Activated CD8-positive, alpha-beta memory T cell treated with anti-CD3 and anti-CD28 coated beads for 36 hours (primary cell): ENCODE data around the gene TMIE. TPM values are rescaled to one million over a fixed set of nuclear protein-coding genes. Genes with fewer than 3 reads are reported as not detected.

Experiments
- CTCF ChIA-PET: fragments of 350-600 bp; sonication (Branson Sonifier 250); formaldehyde crosslinking; loops from one replicate; lab custom pipeline; 2021; ENCODE audit warnings: antibody characterized with exemption; lab: Charles Lee
- POLR2A ChIA-PET: fragments of 350-600 bp; sonication (Branson Sonifier 250); formaldehyde crosslinking; loops from one replicate; lab custom pipeline; 2021; ENCODE audit warnings: antibody characterized with exemption; lab: Charles Lee
- total RNA-seq, 2 experiments: library from RNA; stranded (reverse); gene quantifications; one replicate each; pipeline ENCODE4 v1.2.3, GENCODE V29; 2021

The TMIE gene
- total RNA-seq, 2 experiments from 2014 or later = 0.25 to 0.30 TPM

- POLR2A ChIA-PET = no interaction called here
- CTCF ChIA-PET = interaction anchor here (1.4 kb wide), 1 partner anchor 187 kb away, joined by 3 read pairs; no protein-coding TSS in a partner anchor
Observed at GRCh38 chr3:46680298-46680826, 20.8 kb upstream of the TMIE start.

- POLR2A ChIA-PET = no interaction called here
- CTCF ChIA-PET = no interaction called here
Observed at GRCh38 chr3:46681387-46681786, 19.8 kb upstream of the TMIE start.

GRCh38 chr3:46681856-46682540 is 19.2 kb upstream of the TMIE start:
- ChIA-PET POLR2A (no interaction called here), CTCF (no interaction called here)

- CTCF ChIA-PET = no interaction called here
- POLR2A ChIA-PET = no interaction called here
Observed at GRCh38 chr3:46682974-46683373, 18.2 kb upstream of the TMIE start.

GRCh38 chr3:46684891-46685290 is 16.3 kb upstream of the TMIE start:
- ChIA-PET POLR2A (no interaction called here), CTCF (no interaction called here)

GRCh38 chr3:46685446-46685845 is 15.7 kb upstream of the TMIE start:
- CTCF ChIA-PET = no interaction called here
- POLR2A ChIA-PET = no interaction called here

- ChIA-PET POLR2A (no interaction called here), CTCF (no interaction called here)
Observed at GRCh38 chr3:46690798-46691197, 10.4 kb upstream of the TMIE start.

- CTCF ChIA-PET = interaction anchor here (0.7 to 1.2 kb wide), 3 partner anchors 13 to 136 kb away, joined by 3 to 5 read pairs (median 3); no protein-coding TSS in a partner anchor
- POLR2A ChIA-PET = interaction anchor here (1.2 kb wide), 1 partner anchor 16 kb away, joined by 3 read pairs; no protein-coding TSS in a partner anchor
Observed at GRCh38 chr3:46692566-46692990, 8.6 kb upstream of the TMIE start.

- ChIA-PET CTCF (interaction anchor here (0.7 to 1.2 kb wide), 3 partner anchors 12 to 137 kb away, joined by 3 to 5 read pairs (median 3); no protein-coding TSS in a partner anchor), POLR2A (interaction anchor here (1.2 kb wide), 1 partner anchor 17 kb away, joined by 3 read pairs; no protein-coding TSS in a partner anchor)
Observed at GRCh38 chr3:46693038-46693891, 7.9 kb upstream of the TMIE start, which contains the start of gene ALS2CL. TSS of gene ALS2CL (minus strand) at chr3:46693679. CDS start at chr3:46689440, 4,239 bp downstream.

GRCh38 chr3:46693892-46694226 is 7.3 kb upstream of the TMIE start:
- POLR2A ChIA-PET = interaction anchor here (1.2 kb wide), 1 partner anchor 17 kb away, joined by 3 read pairs; no protein-coding TSS in a partner anchor

GRCh38 chr3:46694520-46694919 is 6.7 kb upstream of the TMIE start:
- ChIA-PET CTCF (interaction anchor here (2.0 kb wide), 1 partner anchor 11 kb away, joined by 8 read pairs; no protein-coding TSS in a partner anchor), POLR2A (no interaction called here)

More at GRCh38 chr3:46693892-46694226, 7.3 kb upstream of the TMIE start:
- CTCF ChIA-PET = no interaction called here

GRCh38 chr3:46695177-46695961 is 5.8 kb upstream of the TMIE start:
- ChIA-PET CTCF (interaction anchor here (2.0 kb wide), 1 partner anchor 10 kb away, joined by 8 read pairs; no protein-coding TSS in a partner anchor), POLR2A (interaction anchor here (0.6 kb wide), 1 partner anchor 784 kb away, joined by 7 read pairs; no protein-coding TSS in a partner anchor)

GRCh38 chr3:46695962-46696894 is 5.0 kb upstream of the TMIE start:
- ChIA-PET CTCF (interaction anchor here (2.0 kb wide), 1 partner anchor 9 kb away, joined by 8 read pairs; no protein-coding TSS in a partner anchor), POLR2A (interaction anchor here (0.6 kb wide), 1 partner anchor 783 kb away, joined by 7 read pairs; no protein-coding TSS in a partner anchor)

GRCh38 chr3:46699676-46700523 is 1.3 kb upstream of the TMIE start:
- ChIA-PET CTCF (no interaction called here), POLR2A (no interaction called here)

GRCh38 chr3:46700772-46701171 is 420 bp upstream of the TMIE start:
- POLR2A ChIA-PET = no interaction called here
- CTCF ChIA-PET = interaction anchor here (1.0 kb wide), 1 partner anchor 195 kb away, joined by 3 read pairs; no protein-coding TSS in a partner anchor

GRCh38 chr3:46702246-46703012 is 1.2 kb downstream of the TMIE start:
- ChIA-PET CTCF (interaction anchor here (0.9 to 2.3 kb wide), 4 partner anchors 187 to 207 kb away, joined by 3 to 16 read pairs (median 4); no protein-coding TSS in a partner anchor), POLR2A (no interaction called here)
